ENCODE data around the gene MED13L. TPM values are rescaled to one million over a fixed set of nuclear protein-coding genes. Genes with fewer than 3 reads are reported as not detected.

The MED13L gene
- total and polyA plus RNA-seq, 2 of the 4 experiments (the other 2 are of a cell fraction) = 17.9 to 49.1 TPM

- peaks cover 16% of the 10 kb centered on the region for H3K4me1 ChIP-seq (ENCODE audit: control insufficient read depth, insufficient read depth, low read length)
- ATAC-seq (ENCODE audit: low read depth) (peak; percentile 50), DNase-seq (peak; percentile 66)
- peak overlapping the region; percentile 48 for H2BK120ac ChIP-seq (ENCODE audit: low read depth, low read length)
- H4K5ac ChIP-seq (ENCODE audit: low read depth, low read length) = no peak overlapping the region
- H3K79me1 ChIP-seq (ENCODE audit: low read depth in 1 of 2, low read length in 2 of 2) = peaks cover 31 to 68% of the 10 kb centered on the region in 2 experiments
- dilution Hi-C loops (cut with HindIII; ENCODE audit: low sequenced_read_pairs, unreplicated experiment) = no loop called here
- peak overlapping the region; percentile 64; the same call in 1 of the 2 replicates for H2BK20ac ChIP-seq (ENCODE audit: low read depth, low read length)
- in situ Hi-C loops (cut with MboI; ENCODE audit: low sequenced_read_pairs) = no loop called here
- peak overlapping the region; percentile 80; the same call in 1 of the 2 replicates for H3K18ac ChIP-seq (ENCODE audit: low read depth, low read length)
- H3K9ac ChIP-seq (ENCODE audit: low read depth, low read length) = peak overlapping the region; percentile 61
- CTCF ChIA-PET = no interaction called here
- H2BK15ac ChIP-seq (ENCODE audit: low read depth, low read length) = peak overlapping the region; percentile 2; the same call in 1 of the 3 replicates
- peak overlapping the region; percentile 84 for H3K4ac ChIP-seq (ENCODE audit: low read depth, low read length)
- peak overlapping the region; percentile 44; the same call in 1 of the 2 replicates for H3K4me3 ChIP-seq (ENCODE audit: insufficient read depth, low read depth, low read length)
- peak overlapping the region; percentile 91 for H2AK5ac ChIP-seq (ENCODE audit: low read depth, low read length)
- no peaks in the 10 kb centered on the region for H3K9me3 ChIP-seq (ENCODE audit: control insufficient read depth, insufficient read depth, low read length)
- 0 out of 2 replicates have a peak overlapping the region, but pooled peaks have one; percentile 14 for H4K91ac ChIP-seq (ENCODE audit: insufficient read depth, low read depth, low read length)
- 7% methylated on average over 5 of the region's 11 CpGs; no CpG with 5 or more reads in 1 of the 2 experiments for WGBS, 2 experiments (ENCODE audit: extremely low coverage in 2 of 2, insufficient read length in 1 of 2)
- peak overlapping the region; percentile 99 for H3K4me2 ChIP-seq (ENCODE audit: low read depth, low read length)
- H4K20me1 ChIP-seq (ENCODE audit: insufficient read depth, low read length) = peaks cover 68% of the 10 kb centered on the region
- peak overlapping the region; percentile 53 for H3K14ac ChIP-seq (replicated peaks; ENCODE audit: low read depth, low read length)
- intact Hi-C loops (cut with micrococcal nuclease) = no loop called here
- TF ChIP-seq RCOR1 (IDR thresholded peaks at IDR 0.05; ENCODE audit: insufficient replicate concordance, low read length) (no peak), BHLHE40 (IDR thresholded peaks at IDR 0.05; ENCODE audit: low read depth, low read length) (peak; percentile 76), MXI1 (IDR thresholded peaks at IDR 0.05; ENCODE audit: borderline replicate concordance, low read depth, low read length) (peak; percentile 56; the same call in 1 of the 2 replicates), CEBPB (IDR thresholded peaks at IDR 0.05; ENCODE audit: low read depth, low read length) (peak; percentile 12; the same call in 1 of the 2 replicates)
- H3K27me3 ChIP-seq (ENCODE audit: control insufficient read depth, insufficient read depth, low read length) = no peaks in the 10 kb centered on the region
- H2BK5ac ChIP-seq (ENCODE audit: low read depth, low read length, poor library complexity, severe bottlenecking) = peak overlapping the region; percentile 57
- POLR2A ChIA-PET (ENCODE audit: unreplicated experiment) = no interaction called here
- peak overlapping the region; percentile 2; the same call in 1 of the 2 replicates for H3K27ac ChIP-seq (ENCODE audit: insufficient read depth, low read length)
- BruUV-seq (replicated peaks) = no TSS peak
- peak overlapping the region; percentile 66 for H2AFZ ChIP-seq (replicated peaks; ENCODE audit: low read length, poor library complexity)
- 0 out of 4 replicates have a peak overlapping the region, but pooled peaks of 1 of the 2 experiments have one; percentile 22 for H4K8ac ChIP-seq (ENCODE audit: low read depth in 2 of 2, low read length in 2 of 2)
- H2AK9ac ChIP-seq (replicated peaks; ENCODE audit: low read depth, low read length, poor library complexity) = peak overlapping the region; percentile 25
- H3K56ac ChIP-seq (ENCODE audit: extremely low read depth, insufficient read depth, low read length) = no peak overlapping the region
- no peaks in the 10 kb centered on the region for H3K36me3 ChIP-seq (ENCODE audit: control insufficient read depth, insufficient read depth, low read length)
- peaks cover 16% of the 10 kb centered on the region for H3K9me1 ChIP-seq (ENCODE audit: insufficient read depth, low read length)
- peak overlapping the region; percentile 81 for H3K23ac ChIP-seq (ENCODE audit: low read depth, low read length)
Measured at GRCh38 chr12:116123451-116124258, 153.8 kb downstream of the MED13L start.
